Left ventricle myocardium inferior (tissue), 1 donor: ENCODE results near the gene LSM14B. TPM values are rescaled to one million over a fixed set of nuclear protein-coding genes. Genes with fewer than 3 reads are reported as not detected.

Experiments used
- DNase-seq: peaks from one replicate; pipeline ENCODE4 v3.0.0-alpha.2; 2020
- H3K27ac ChIP-seq: fragments of 200-600 bp; replicated peaks from 2 replicates; pipeline ENCODE4 v1.8.0; 2021
- H3K27me3 ChIP-seq: fragments of 200-600 bp; 2 replicates; pipeline ENCODE4 v1.8.0; 2021; ENCODE audit warnings: low read depth
- H3K36me3 ChIP-seq: fragments of 200-600 bp; 2 replicates; pipeline ENCODE4 v1.8.0; 2021
- H3K4me1 ChIP-seq: fragments of 200-600 bp; 2 replicates; pipeline ENCODE4 v1.8.0; 2021
- H3K4me3 ChIP-seq: fragments of 200-600 bp; 2 replicates; pipeline ENCODE4 v1.8.0; 2021; ENCODE audit warnings: mild to moderate bottlenecking, moderate library complexity
- H3K9me3 ChIP-seq: fragments of 200-600 bp; replicated peaks from 2 replicates; pipeline ENCODE4 v1.8.0; 2021
- CTCF ChIP-seq: fragments of 200-600 bp; IDR thresholded peaks from 2 replicates; pipeline ENCODE4 v1.8.0; 2021; ENCODE audit warnings: antibody characterized with exemption, mild to moderate bottlenecking, borderline replicate concordance
- intact Hi-C: fragments of 100-400 bp; cut with micrococcal nuclease; formaldehyde crosslinking; loops from one replicate; pipeline ENCODE4 v1.11.0; 2022
- total RNA-seq: library from RNA; stranded (reverse); fragmentation: NEBNext Ultra II Directional; extraction: Animal tissue kit (Norgen Biotek cat#: 25700); gene quantifications from one replicate; pipeline ENCODE4 v1.2.1, GENCODE V29; 2021
- donor health status: DM: no; HTN: yes; CAD: no; lungs with severe emphysema.

LSM14B gene
- total RNA-seq, 1 donor from 2014 or later: 51.6 TPM

GRCh38 chr20:62096421-62097380 lies 25.6 kb upstream of the LSM14B start:
- Histone ChIP-seq H3K4me1 (no peaks in the 10 kb centered on the region), H3K4me3 (no peak overlapping the region), H3K27me3 (peaks cover 12% of the 10 kb centered on the region), H3K9me3 (peaks cover 19% of the 10 kb centered on the region), H3K27ac (no peak overlapping the region), H3K36me3 (no peaks in the 10 kb centered on the region)
- intact Hi-C loops: no loop called here
- TF ChIP-seq CTCF: no peak
- no peak for DNase-seq

GRCh38 chr20:62097881-62098407 lies 24.3 kb upstream of the LSM14B start:
- H3K36me3 ChIP-seq: no peaks in the 10 kb centered on the region

GRCh38 chr20:62101078-62101477 lies 21.2 kb upstream of the LSM14B start:
- H3K4me3 ChIP-seq: no peak overlapping the region
- H3K9me3 ChIP-seq: peaks cover 29% of the 10 kb centered on the region
- H3K27me3 ChIP-seq: peaks cover 35% of the 10 kb centered on the region
- DNase-seq: no peak
- intact Hi-C loops: no loop called here
- no peak for TF ChIP-seq CTCF
- H3K27ac ChIP-seq: no peak overlapping the region
- H3K4me1 ChIP-seq: no peaks in the 10 kb centered on the region
- no peaks in the 10 kb centered on the region for H3K36me3 ChIP-seq

More at GRCh38 chr20:62097881-62098407, 24.3 kb upstream of the LSM14B start:
- no peak for DNase-seq
- peaks cover 26% of the 10 kb centered on the region for H3K9me3 ChIP-seq
- intact Hi-C loops: no loop called here
- H3K4me3 ChIP-seq: no peak overlapping the region
- no peak for TF ChIP-seq CTCF
- H3K27ac ChIP-seq: no peak overlapping the region
- H3K4me1 ChIP-seq: no peaks in the 10 kb centered on the region
- peaks cover 16% of the 10 kb centered on the region for H3K27me3 ChIP-seq

- Histone ChIP-seq H3K4me1 (no peaks in the 10 kb centered on the region), H3K9me3 (peaks cover 55% of the 10 kb centered on the region), H3K36me3 (no peaks in the 10 kb centered on the region), H3K4me3 (no peak overlapping the region), H3K27ac (no peak overlapping the region), H3K27me3 (peaks cover 29% of the 10 kb centered on the region)
- TF ChIP-seq CTCF: no peak
- DNase-seq: no peak
- intact Hi-C loops: no loop called here
Observed at GRCh38 chr20:62103508-62104233, 18.6 kb upstream of the LSM14B start.

GRCh38 chr20:62104234-62104789 lies 18.0 kb upstream of the LSM14B start:
- DNase-seq: no peak
- Histone ChIP-seq H3K4me1 (no peaks in the 10 kb centered on the region), H3K4me3 (no peak overlapping the region), H3K36me3 (no peaks in the 10 kb centered on the region), H3K9me3 (peaks cover 61% of the 10 kb centered on the region), H3K27ac (no peak overlapping the region), H3K27me3 (peaks cover 29% of the 10 kb centered on the region)
- no peak for TF ChIP-seq CTCF
- intact Hi-C loops: no loop called here
